Stimulated activated CD8-positive, alpha-beta memory T cell treated with anti-CD3 and anti-CD28 coated beads, Interleukin-12 subunit alpha, Interleukin-12 subunit beta, amount 100 ng/mL, for 24 hours (primary cell): ENCODE data around the gene FKBP10.
"Not testable (repeated sequence)": the region's sequence is repeated elsewhere in the genome, so short reads cannot be mapped to it uniquely, and the experiment has no call there.

ENCODE experiments used
- DNase-seq: peaks from one replicate; pipeline ENCODE4 v3.0.0-alpha.2; 2020; ENCODE audit errors: extremely low read depth

FKBP10 gene

DNA sequence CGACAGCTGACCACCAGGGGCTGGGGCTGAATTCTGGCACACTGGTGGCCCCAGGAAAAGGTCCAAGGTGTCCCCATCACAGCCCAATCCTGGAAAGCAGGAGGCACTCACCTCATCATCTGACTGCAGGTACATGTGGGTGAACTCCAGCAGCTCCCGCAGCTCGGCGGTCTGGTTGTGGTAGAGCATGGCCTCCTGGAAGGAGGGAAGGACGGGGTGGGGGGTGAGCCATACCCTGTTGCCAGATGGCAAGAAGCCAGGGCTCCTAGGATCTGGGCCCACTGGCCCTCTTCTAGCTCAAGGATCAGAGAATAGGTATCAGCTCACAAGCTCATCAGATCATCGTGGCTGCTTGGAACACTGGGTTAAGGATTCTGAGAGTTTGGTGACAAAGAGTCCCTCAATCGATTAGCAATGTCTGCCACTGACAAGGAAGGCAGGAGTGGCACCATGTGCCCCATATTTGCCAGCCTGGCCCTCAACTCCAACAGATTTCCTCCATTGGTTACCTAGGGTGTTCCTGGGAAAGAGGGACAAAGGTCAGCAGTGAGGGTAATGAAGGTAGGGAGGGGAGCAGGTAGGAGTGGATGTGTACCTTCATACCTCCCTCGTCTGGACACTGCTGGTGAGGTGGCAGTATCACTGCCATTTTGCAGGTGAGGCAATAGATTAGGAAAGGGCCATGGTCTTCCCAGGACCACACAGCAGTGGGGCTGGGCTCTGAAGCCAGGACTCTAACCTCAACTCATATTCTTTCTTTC, 5.9 kb upstream of the FKBP10 start:
- no peak for DNase-seq

DNA sequence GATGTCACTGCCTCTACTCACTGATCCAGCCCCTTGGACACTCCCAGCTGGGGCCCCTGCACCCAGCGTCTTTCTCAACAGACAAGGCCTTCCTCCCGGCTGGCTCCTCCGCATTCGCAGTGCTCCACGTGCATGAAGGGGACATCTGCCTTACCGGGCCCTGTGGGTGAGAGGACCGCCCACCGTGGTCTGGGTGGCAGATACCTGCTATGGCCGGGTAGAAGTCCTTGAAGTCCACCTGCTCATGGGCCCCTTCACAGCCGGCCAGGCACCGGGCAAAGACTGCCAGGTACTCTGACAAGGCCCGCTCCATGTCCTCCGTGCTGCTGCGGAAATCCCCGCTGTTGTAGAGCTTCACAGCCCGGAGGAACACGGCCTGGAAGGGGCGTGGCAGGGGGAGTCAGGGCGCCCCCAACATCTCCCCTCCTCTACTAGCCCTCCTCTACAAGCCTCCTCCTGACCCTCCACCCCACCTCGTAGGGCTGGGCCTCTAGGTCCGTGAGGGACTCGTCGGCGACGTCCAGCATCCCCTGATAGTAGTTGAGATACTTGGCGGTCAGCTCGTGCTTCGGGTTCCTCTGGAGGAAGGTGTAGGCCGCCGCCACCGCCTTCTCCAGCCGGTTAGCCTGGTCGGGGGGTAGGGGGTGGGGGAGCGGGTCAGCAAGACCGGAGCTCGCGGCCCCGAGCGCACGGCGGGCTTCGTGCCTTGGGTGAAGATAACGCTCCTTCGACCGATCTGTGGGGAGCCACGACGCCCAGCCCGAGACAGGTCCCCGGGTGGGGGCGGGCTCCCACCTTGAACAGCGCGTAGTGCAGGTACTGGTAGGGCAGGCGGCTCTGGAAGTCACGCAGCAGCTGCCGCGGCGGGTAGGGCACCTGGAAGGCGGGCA, 1.9 kb upstream of the FKBP10 start:
- DNase-seq: no peak

DNA sequence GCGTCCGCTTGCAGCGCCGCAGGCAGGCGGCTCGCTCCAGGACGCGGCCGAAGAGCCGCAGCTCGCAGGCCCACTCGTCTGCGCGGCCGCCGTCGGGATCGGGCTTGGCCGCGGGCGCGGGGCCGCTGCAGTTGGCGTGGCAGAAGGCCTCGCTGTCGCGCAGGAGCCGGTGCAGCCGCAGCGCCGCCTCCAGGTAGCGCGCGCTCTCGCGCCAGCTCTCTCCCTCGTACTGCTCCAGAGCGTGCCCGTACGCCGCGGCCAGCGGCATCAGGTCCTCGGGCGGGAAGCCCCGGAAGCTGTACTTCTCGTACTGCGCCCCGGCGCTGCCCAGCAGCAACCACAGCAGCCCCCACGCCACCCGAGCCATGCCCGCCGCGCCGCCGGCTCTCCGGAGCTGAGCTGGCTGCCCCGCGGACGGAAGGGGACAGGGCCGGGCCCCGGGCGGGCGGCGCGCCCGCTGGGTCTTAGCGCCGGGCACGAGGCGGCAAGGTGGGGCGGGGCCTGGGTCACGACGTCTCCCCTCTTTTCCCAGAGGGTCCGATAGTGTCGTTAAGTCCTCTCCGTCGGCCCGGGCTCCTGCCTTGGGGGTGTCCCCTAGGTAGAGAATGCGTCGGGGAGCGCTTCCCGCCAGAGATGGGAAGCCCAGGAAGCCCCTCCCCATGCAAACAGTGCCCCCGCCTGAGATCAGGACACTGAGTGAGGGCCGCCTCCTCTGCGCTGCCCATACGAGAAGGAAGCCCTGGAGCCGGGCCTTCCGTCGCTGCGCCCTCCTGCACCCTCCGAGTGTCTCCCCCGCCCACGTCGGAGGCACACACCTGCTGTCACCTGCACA, 1.0 kb upstream of the FKBP10 start, which contains the start of gene P3H4:
TSS of gene P3H4 (minus strand) at position 401 of the 832 bp plus-strand sequence. CDS start at position 367, 34 bp downstream.
- peak; percentile 32 for DNase-seq

DNA sequence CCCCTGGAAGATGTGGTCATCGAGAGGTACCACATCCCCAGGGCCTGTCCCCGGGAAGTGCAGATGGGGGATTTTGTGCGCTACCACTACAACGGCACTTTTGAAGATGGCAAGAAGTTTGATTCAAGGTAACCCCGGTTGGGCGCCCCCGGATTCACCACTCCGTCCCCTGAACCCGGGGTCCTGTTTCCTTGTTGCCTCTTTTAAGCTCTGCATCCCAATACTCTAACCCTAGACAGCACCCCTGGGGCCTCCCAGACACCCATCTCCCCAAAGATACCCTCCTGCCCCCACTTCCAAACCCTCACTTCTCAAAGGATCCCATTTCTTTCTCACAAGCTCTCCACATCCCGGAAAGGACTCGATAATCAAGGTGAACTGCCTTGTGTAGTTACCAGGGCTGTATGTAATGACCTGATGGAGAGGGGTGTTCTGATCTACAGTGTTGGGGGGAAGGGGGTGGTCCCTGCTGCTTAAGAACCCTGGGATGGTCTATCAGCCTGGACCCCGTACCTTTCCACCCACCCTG, 412 bp downstream of the FKBP10 start:
- DNase-seq: no peak

DNA sequence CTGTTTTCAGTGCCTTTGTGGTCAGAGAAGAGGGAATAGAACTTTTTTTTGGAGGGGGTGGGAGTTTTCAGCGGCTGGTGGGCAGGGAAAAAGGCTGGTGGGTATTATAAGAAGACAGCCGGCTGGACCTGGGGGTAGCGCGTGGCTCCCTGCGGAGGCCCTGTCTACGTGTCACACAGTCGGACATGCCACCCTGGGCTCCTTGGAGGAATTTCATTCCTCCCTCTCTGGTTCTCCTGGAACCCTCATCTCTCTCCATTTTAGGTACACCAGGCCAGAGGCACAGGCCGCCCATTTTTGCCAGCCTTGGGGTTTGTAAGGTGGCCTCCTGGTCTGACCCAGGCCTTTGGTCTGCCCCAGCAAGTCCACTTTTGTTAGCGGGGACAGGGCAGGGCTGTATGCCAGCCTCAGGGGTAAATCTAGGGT, 908 bp downstream of the FKBP10 start:
- DNase-seq: no peak

DNA sequence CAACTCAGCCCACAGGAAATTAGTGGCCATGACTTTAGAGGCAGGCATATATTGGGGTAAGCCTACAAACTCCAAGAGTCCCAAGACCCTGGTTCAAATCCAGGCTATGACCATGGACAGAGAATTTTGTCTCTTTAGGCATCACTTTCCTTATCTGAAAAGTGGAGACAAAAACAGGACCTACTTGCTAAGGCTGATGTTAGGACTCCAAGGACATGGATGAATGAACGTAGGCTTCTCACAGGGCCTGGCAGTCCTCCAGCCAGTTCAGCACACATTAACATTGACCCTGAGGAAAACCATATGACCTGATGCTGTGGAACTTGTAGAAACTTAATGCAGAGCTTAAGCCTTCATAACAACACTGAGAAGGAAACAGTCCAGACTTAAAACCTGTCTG, 1.4 kb downstream of the FKBP10 start:
- DNase-seq: no peak

DNA sequence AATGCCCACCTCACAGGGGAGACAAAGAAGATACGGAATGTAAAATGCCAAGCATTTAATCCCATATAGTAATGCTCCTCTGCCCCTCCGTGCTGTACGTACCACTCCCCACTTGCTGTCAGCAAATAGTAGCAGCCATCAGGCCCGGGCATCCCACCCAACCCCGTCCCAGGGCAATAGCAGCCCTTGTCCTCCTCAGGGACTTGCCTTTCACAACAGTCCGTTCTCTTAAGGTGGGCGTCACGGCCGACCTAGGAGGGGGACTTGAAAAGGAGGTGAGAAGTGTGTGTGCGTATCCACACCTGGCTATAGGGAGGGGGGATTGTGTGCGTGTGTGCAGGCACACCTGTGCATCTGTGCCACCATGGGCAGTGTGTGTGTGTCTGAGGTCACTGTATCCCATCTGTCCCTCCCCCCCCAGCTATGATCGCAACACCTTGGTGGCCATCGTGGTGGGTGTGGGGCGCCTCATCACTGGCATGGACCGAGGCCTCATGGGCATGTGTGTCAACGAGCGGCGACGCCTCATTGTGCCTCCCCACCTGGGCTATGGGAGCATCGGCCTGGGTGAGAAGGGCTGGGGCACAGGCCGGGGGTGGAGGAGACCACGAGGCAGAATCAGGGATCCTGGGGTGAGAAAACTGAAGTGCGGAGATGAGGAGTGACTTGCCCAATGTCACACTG, 4.0 kb downstream of the FKBP10 start:
- DNase-seq: no peak

DNA sequence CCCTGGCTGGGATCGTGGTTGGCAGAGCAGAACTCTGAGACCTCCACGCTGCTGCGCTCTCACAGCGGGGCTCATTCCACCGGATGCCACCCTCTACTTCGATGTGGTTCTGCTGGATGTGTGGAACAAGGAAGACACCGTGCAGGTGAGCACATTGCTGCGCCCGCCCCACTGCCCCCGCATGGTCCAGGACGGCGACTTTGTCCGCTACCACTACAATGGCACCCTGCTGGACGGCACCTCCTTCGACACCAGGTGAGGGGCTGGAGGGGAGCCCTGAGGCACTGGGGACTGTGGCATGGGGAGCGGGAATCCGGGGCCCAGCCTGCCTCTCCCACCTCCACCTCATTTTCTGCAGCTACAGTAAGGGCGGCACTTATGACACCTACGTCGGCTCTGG, 5.2 kb downstream of the FKBP10 start:
- no peak for DNase-seq

DNA sequence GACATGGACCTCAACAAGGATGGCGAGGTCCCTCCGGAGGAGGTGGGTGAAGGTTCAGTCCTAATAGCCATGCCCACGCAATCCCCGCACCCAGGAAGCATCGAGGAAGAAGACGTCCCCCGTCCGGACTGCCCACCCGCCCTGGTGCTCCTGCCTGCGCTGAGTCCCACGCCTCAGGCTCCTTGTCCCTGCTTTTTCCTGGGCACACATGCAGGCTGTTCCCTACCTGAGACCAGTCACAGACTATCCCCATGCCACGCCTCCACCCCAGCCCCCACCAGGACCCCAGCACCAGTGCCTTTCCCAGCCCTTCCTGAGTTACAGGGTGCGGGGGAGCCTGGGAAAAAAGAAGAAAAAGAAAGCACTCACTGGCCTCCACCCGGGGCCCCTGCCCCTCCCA, 9.0 kb downstream of the FKBP10 start:
- no peak for DNase-seq

DNA sequence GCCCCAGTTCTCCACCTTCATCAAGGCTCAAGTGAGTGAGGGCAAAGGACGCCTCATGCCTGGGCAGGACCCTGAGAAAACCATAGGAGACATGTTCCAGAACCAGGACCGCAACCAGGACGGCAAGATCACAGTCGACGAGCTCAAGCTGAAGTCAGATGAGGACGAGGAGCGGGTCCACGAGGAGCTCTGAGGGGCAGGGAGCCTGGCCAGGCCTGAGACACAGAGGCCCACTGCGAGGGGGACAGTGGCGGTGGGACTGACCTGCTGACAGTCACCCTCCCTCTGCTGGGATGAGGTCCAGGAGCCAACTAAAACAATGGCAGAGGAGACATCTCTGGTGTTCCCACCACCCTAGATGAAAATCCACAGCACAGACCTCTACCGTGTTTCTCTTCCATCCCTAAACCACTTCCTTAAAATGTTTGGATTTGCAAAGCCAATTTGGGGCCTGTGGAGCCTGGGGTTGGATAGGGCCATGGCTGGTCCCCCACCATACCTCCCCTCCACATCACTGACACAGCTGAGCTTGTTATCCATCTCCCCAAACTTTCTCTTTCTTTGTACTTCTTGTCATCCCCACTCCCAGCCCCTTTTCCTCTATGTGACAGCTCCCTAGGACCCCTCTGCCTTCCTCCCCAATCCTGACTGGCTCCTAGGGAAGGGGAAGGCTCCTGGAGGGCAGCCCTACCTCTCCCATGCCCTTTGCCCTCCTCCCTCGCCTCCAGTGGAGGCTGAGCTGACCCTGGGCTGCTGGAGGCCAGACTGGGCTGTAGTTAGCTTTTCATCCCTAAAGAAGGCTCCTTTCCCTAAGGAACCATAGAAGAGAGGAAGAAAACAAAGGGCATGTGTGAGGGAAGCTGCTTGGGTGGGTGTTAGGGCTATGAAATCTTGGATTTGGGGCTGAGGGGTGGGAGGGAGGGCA, 9.7 kb downstream of the FKBP10 start:
- no peak for DNase-seq

DNA sequence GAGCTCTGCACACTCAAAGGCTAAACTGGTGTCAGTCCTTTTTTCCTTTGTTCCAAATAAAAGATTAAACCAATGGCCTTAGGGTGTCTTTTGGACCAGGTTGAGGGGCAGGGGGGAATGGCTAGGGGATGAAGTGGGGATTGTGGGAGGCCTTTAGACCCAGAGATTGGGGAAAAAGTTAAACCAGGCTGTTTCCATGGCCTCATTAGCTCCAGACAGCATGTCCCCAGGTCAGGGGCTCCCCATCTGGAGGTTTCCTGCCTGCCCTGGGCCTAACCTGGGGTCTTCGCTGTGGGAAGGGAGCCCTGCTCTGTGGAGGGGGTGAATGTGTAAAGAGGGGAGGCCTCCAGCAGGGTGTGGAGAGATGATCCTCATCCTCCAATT, 10.3 kb downstream of the FKBP10 start:
- DNase-seq: no peak

DNA sequence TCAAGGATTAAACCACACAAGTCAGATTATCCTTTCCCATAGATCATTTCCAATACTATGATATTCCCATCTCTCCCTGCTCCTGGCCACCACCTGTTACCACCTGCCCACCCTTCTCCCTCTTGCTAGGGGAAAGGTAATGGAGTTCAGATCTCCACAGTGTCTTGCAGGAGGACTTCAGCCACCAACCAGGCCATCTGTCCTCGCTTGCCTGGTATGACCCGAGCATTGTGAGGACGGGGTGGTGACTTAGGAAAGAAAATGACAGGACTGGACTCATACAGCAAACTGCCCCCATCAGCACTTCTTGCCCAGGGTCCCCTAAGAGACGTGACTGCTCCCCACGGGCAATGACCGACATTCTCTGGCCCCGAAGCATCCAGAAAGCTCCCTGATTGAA, 10.8 kb downstream of the FKBP10 start:
- no peak for DNase-seq

DNA sequence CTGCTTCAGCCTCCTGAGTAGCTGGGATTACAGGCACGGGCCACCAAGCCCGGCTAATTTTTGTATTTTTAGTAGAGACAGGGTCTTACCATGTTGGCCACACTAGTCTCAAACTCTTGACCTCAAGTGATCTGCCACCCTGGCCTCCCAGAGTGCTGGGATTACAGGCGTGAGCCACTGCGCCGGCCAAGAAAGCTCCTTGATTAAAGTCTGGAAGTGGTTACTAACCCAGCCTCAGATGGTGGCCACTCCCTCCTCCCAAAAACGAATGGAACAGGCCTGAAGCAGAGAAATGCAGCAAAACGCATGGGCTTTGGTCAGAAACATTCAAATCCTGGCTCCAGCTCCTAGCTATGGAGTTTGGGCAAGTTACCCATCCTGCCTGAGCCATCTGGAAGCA, 11.3 kb downstream of the FKBP10 start:
- DNase-seq: no peak

DNA sequence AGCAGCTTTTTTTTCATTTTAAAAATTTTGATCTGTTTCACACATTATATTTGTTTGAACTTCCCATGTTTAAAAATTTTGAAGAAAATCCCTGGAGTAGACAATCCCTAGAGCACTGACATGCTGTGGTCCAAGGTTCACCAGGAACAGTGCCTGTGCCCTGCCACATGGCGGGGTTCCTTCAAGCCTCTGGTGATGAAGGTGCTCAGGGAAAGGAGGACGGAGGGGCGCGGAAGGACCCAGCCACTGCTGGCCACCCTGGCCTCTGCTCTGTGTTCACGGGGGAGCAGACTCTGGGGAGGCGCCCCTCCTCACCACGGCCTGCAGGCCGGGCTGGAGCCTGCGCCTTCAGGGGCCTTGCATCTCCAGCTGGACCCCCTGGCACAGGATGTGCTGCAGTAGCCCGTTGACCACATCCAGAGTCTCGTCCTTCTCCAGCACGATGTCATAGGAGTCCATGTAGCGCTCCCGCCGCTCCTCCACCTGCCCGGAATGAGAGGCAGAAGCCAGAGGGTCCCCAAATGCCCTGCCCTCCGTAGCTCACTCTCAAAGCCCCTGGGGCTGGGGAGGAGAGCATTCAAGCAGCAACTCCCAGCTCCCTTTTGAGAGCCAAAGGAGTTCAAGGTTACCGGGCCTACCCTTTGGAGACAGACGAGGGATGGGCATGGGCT, 12.5 kb downstream of the FKBP10 start:
- no peak for DNase-seq

DNA sequence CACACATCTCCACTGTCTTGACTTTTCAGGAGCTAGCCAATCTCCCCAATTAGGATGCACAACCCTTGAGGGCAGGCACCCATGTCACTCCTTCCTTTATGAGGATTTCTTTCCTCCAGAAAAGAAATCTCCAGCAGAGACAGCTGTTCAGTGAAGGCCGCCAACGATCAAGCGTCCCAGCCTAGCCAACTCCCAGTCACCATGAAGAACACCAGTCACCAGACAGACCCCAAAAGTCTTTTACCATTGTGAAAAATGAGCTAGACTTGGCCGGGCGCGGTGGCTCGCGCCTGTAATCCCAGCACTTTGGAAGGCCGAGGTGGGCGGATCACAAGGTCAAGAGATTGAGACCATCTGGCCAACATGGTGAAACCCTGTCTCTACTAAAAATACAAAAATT, 17.2 kb downstream of the FKBP10 start:
- not testable (repeated sequence) for DNase-seq

DNA sequence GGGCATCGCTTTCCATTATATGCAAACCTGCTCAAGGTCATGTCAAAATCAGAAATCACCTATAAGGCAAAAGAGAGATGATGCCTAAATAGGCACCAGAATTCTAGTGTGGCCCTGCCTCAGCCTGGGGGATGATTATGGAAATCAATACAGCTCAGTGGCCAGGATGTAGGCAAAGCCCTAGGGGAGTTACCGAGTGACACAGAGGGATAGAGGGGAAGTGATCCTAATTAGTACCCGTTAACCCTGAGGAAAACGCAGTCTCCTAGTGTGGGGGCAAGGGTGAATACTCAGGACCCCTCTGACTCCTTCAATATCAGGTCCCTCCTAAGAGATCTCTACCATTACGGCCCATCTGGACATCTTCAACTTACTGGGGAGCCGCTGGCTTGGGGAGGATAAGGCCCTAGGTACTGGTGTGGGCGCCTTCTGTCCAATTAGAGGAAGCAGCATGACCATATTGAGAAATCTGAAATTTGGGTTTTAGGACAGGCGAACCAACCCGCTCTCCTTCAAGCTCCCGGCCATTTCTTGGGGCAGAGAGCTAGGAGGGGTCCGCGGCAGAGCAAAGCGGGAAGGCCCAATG, 22.5 kb downstream of the FKBP10 start:
- DNase-seq: no peak

DNA sequence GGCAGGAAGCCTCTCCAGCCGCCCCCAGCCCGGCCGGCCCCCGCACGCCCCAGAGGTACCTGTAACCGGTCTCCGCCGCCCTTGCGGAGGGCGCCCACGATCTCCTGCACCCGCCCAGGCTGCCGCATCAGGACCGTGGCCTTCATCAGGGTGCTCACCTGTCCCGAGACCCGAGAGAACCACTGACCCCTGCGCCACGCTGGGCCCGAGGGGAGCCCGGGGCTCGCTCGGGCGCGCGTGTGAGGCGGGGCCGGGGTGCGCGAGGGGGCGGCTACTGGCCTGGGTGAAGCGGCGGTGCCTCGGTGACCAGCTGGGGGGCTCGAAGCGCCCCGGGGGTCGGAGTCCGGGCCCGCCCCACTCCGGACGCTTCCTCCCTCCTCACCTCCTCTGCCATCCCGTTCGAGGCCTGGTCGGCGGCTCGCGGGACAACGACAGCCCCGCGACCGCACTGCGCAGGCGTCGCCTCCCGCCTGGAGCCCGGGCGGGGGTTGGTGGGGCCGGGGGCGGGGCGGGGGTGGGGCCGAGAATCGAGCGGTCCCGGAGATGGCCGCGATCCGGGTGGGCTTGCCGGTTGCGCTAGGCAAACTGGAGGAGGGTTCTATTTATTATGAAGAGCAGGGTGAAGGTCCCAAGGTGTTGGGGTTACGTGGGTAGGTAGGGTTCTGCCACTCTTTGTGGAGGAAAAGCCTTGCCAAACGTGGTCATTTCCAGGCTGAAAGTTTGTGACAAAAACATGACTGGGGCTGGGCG, 23.2 kb downstream of the FKBP10 start, which contains the start of gene NT5C3B:
TSS of gene NT5C3B (minus strand) at position 433 of the 750 bp plus-strand sequence. CDS start at position 394, 39 bp downstream.
- peak; percentile 21 for DNase-seq

DNA sequence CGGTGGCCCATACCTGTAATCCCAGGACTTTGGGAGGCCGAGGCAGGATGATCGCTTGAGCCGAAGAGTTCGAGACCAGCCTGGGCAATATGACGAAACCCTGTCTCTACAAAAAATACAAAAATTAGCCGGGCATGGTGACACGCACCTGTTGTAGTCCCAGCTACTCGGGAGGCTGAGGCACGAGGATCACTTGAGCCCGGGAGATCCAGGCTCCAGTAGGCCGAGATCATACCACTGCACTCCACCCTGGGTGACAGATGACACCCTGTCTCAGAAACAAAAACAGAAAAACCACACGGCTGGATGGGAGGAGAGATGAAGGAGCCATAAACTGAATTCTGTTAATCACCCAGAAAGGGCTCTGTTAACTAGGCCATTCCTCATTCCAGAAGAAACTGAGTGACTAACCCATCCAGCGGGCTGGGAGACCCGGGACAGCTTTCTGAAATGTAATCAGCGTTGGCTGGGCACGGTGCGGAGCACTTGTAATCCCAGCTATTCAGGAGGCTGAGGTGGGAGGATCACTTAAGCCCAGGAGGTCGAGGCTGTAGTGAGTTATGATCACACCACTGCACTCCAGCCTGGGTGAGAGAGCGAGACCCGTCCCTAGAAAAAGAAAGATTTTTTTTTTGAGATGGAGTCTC, 23.9 kb downstream of the FKBP10 start:
- DNase-seq: no peak
